ENCODE data around the gene YIF1B. TPM values are rescaled to one million over a fixed set of nuclear protein-coding genes. Genes with fewer than 3 reads are reported as not detected.

Gene YIF1B
- total and polyA plus RNA-seq, 2 experiments from 2014 or later = 61.5 to 140 TPM

DNA sequence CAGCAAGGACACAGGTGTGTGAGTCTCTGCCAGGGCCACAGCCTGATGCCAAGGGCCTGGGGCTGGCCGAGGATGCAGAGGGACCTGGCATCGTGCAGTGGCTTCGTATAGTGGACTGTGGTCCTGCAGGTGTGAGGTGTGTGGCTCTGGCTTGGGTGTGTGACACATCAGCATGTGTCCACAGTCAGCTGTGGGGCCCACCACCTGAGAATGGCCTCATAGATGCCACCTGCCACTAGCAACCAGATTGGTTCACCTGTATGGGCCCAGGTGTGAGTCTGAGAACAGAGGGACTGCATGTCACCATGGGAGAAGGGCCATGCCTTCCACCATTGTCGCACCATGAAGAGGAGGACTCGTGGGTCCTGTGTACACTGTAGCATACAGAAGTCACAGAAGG, 62.0 kb downstream of the YIF1B start:
- Histone ChIP-seq H3K27ac (no peak overlapping the region), H3K4me1 (ENCODE audit: low read depth) (peaks cover 24% of the 10 kb centered on the region), H3K4me3 (no peak overlapping the region), H3K9me3 (ENCODE audit: low read depth) (no peaks in the 10 kb centered on the region), H3K27me3 (no peaks in the 10 kb centered on the region), H3K36me3 (no peaks in the 10 kb centered on the region)
- DNase-seq (ENCODE audit: low read depth in 1 of 2, low spot score in 1 of 2) = no peak
- TF ChIP-seq, protein P1, sequence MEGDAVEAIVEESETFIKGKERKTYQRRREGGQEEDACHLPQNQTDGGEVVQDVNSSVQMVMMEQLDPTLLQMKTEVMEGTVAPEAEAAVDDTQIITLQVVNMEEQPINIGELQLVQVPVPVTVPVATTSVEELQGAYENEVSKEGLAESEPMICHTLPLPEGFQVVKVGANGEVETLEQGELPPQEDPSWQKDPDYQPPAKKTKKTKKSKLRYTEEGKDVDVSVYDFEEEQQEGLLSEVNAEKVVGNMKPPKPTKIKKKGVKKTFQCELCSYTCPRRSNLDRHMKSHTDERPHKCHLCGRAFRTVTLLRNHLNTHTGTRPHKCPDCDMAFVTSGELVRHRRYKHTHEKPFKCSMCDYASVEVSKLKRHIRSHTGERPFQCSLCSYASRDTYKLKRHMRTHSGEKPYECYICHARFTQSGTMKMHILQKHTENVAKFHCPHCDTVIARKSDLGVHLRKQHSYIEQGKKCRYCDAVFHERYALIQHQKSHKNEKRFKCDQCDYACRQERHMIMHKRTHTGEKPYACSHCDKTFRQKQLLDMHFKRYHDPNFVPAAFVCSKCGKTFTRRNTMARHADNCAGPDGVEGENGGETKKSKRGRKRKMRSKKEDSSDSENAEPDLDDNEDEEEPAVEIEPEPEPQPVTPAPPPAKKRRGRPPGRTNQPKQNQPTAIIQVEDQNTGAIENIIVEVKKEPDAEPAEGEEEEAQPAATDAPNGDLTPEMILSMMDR (IDR thresholded peaks at IDR 0.05; ENCODE audit: low read depth, low read length) = no peak

Other genes starting within 250 kb of the YIF1B start
- gene DPF1, start 91.7 kb downstream of the YIF1B start, total RNA-seq = 7.8 and 9.6 TPM in 2 replicates
- gene DPF1, start 91.7 kb downstream of the YIF1B start, polyA plus RNA-seq = 4.9 and 6.5 TPM in 2 replicates
- gene PPP1R14A, start 59.6 kb downstream of the YIF1B start, total RNA-seq = 6.7 and 12.8 TPM in 2 replicates
- 23.6 and 56.4 TPM in 2 replicates for gene PPP1R14A, start 59.6 kb downstream of the YIF1B start, polyA plus RNA-seq
- 420 and 443 TPM in 2 replicates for gene SPINT2, start 51.4 kb downstream of the YIF1B start, total RNA-seq
- 455 and 606 TPM in 2 replicates for gene SPINT2, start 51.4 kb downstream of the YIF1B start, polyA plus RNA-seq
- gene C19orf33, start 11.7 kb downstream of the YIF1B start, total RNA-seq = 0.49 and 0.77 TPM in 2 replicates
- gene C19orf33, start 11.7 kb downstream of the YIF1B start, polyA plus RNA-seq = 0.87 and 2.7 TPM in 2 replicates
- gene KCNK6, start 3.9 kb upstream of the YIF1B start, total RNA-seq = 1.5 and 1.8 TPM in 2 replicates
- gene KCNK6, start 3.9 kb upstream of the YIF1B start, polyA plus RNA-seq = 1.5 and 2.4 TPM in 2 replicates
- 2.7 and 11.6 TPM in 2 replicates for gene CATSPERG, start 19.9 kb upstream of the YIF1B start, total RNA-seq
- gene CATSPERG, start 19.9 kb upstream of the YIF1B start, polyA plus RNA-seq = 4.2 and 4.6 TPM in 2 replicates
- 233 and 312 TPM in 2 replicates for gene PSMD8, start 58.6 kb upstream of the YIF1B start, total RNA-seq
- gene PSMD8, start 58.6 kb upstream of the YIF1B start, polyA plus RNA-seq = 303 and 306 TPM in 2 replicates
- 0.98 and 5.8 TPM in 2 replicates for gene GGN, start 72.1 kb upstream of the YIF1B start, total RNA-seq
- gene GGN, start 72.1 kb upstream of the YIF1B start, polyA plus RNA-seq = 1.2 and 3.4 TPM in 2 replicates
- gene SPRED3, start 72.8 kb upstream of the YIF1B start, total RNA-seq = 1.8 and 2.6 TPM in 2 replicates
- 1.2 and 1.3 TPM in 2 replicates for gene SPRED3, start 72.8 kb upstream of the YIF1B start, polyA plus RNA-seq
- gene FAM98C, start 87.1 kb upstream of the YIF1B start, total RNA-seq = 25.6 and 35.3 TPM in 2 replicates
- 20.0 and 20.8 TPM in 2 replicates for gene FAM98C, start 87.1 kb upstream of the YIF1B start, polyA plus RNA-seq
- gene RASGRP4, start 110.3 kb upstream of the YIF1B start, total RNA-seq = 0.80 TPM in 1 of 2 replicates, not detected in the other
- 0.35 TPM in 1 of 2 replicates, not detected in the other for gene RASGRP4, start 110.3 kb upstream of the YIF1B start, polyA plus RNA-seq
- 4.9 and 12.8 TPM in 2 replicates for gene RYR1, start 117.7 kb upstream of the YIF1B start, total RNA-seq
- 0.71 and 3.5 TPM in 2 replicates for gene RYR1, start 117.7 kb upstream of the YIF1B start, polyA plus RNA-seq

Measured in cardiac muscle cell (in vitro differentiated cells and primary cell).